Stimulated activated CD8-positive, alpha-beta memory T cell treated with anti-CD3 and anti-CD28 coated beads, Interleukin-7, amount 100 ng/mL, for 1 hour (primary cell): ENCODE results near the gene PSMA8.
"Not testable (repeated sequence)": the region's sequence is repeated elsewhere in the genome, so short reads cannot be mapped to it uniquely, and the experiment has no call there.

ENCODE experiments used
- DNase-seq, 2 donors: peaks; one replicate each; pipeline ENCODE4 v3.0.0-alpha.2; 2020; ENCODE audit warnings: low read depth in 2 of 2

PSMA8 gene

GRCh38 chr18:26133652-26134051 is at the start of gene PSMA8:
Gene PSMA8 (plus strand): TSS chr18:26133869. CDS start chr18:26133966, 97 bp downstream.
- DNase-seq, result peak in 1 of 2 donors; percentile 11

- no peak for DNase-seq
Measured at GRCh38 chr18:26085056-26085455, 48.6 kb upstream of the PSMA8 start.

GRCh38 chr18:26086959-26087358 is 46.7 kb upstream of the PSMA8 start:
- no peak for DNase-seq

- DNase-seq, result no peak
Measured at GRCh38 chr18:26088487-26088886, 45.2 kb upstream of the PSMA8 start.

- no peak for DNase-seq
Measured at GRCh38 chr18:26089293-26090129, 44.2 kb upstream of the PSMA8 start.

- DNase-seq, result peak; percentile 78
Measured at GRCh38 chr18:26090130-26091046, 43.3 kb upstream of the PSMA8 start, which contains the start of gene SS18. Gene SS18 (minus strand): TSS chr18:26090613. CDS start chr18:26090569, 44 bp downstream.

- no peak for DNase-seq
Measured at GRCh38 chr18:26091047-26091630, 42.5 kb upstream of the PSMA8 start.

GRCh38 chr18:26096852-26097251 is 36.8 kb upstream of the PSMA8 start:
- no peak for DNase-seq

GRCh38 chr18:26097563-26097962 is 36.1 kb upstream of the PSMA8 start:
- DNase-seq, result no peak

GRCh38 chr18:26103579-26103978 is 30.1 kb upstream of the PSMA8 start:
- no peak for DNase-seq

- no peak for DNase-seq
Measured at GRCh38 chr18:26104035-26104434, 29.6 kb upstream of the PSMA8 start.

GRCh38 chr18:26119246-26119645 is 14.4 kb upstream of the PSMA8 start:
- DNase-seq, result no peak

GRCh38 chr18:26121476-26121875 is 12.2 kb upstream of the PSMA8 start:
- no peak for DNase-seq

- not testable (repeated sequence) for DNase-seq
Measured at GRCh38 chr18:26121994-26122393, 11.7 kb upstream of the PSMA8 start.

GRCh38 chr18:26127786-26128185 is 5.9 kb upstream of the PSMA8 start:
- no peak for DNase-seq

GRCh38 chr18:26128192-26128591 is 5.5 kb upstream of the PSMA8 start:
- DNase-seq, result not testable (repeated sequence)

- no peak for DNase-seq
Measured at GRCh38 chr18:26134107-26134506, 438 bp downstream of the PSMA8 start.

- no peak for DNase-seq
Measured at GRCh38 chr18:26135548-26135947, 1.9 kb downstream of the PSMA8 start.

GRCh38 chr18:26157326-26157725 is 23.7 kb downstream of the PSMA8 start:
- no peak for DNase-seq

- DNase-seq, result no peak
Measured at GRCh38 chr18:26159353-26159752, 25.7 kb downstream of the PSMA8 start.

- no peak for DNase-seq
Measured at GRCh38 chr18:26164571-26164970, 30.9 kb downstream of the PSMA8 start.

- DNase-seq, result not testable (repeated sequence)
Measured at GRCh38 chr18:26167592-26167991, 33.9 kb downstream of the PSMA8 start.
